HG03066 (cell line): ENCODE data around the gene SRGAP3.

Experiments used
- ATAC-seq: cut with Tn5 transposase; IDR thresholded peaks from one replicate; pipeline ENCODE4 v1.9.1; 2021; ENCODE audit warnings: low read depth; ENCODE audit not compliant: unreplicated experiment

SRGAP3 gene

DNA sequence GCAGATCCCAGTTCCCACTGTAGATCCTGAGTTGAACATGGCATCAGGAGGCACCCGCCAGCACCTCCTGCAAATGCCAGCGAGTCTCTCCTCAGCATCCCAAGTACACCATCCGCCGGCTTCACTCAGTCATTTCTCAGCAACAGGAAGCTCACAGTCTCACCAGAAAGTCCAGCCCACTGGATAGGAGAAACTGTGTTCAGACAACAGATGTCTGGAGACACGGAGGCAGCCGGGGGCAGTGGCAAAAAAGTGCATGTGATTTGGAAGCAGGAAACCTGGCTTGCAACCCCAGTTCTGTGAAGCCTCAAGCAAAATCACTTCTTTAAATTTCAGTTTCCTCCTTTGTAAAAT, 68.7 kb downstream of the SRGAP3 start:
- ATAC-seq = no peak

DNA sequence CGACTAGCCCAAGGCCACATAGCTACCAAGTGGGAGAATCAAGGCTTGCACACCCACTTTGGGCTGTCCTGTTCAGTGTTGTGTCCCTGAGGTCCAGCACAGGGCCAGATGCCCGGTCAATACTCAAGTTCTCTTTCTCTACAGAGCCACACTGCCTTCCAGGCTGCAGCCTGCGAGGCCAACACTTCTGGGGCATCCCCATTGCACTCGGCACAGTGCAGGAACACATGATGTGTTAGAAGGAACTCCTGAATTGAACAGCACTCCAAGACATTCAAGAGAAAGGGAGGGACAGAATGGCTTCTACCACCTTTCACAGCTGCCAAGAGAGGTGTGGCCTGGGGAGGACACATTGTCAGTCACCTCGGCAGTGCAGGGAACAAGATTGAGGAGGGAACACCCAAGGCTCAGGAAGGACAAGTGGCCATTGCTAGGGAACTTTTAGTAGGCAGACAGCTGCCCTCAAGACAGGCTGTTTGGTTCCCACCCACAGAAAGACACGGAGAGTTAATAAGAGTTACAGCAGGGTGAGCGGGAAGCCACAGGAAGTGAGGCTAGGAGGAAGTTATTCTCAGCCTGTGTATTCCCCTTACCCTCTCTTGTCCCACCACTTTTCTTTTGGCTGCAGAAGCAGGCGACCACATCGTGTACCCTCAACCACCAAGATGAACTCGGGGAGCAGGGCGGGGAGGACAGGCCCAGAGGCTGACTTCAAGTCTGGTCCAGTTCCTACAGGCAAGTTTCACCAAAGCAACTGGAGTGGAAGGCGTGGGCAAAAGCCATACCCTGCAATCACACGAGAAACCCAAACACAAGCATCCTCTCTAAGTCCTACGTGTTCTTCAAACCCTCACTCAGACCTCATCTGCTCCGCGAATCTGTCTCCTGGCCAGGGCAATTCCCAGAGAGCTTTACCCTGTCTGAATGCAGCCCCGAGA, 69.4 kb downstream of the SRGAP3 start:
- ATAC-seq = no peak

DNA sequence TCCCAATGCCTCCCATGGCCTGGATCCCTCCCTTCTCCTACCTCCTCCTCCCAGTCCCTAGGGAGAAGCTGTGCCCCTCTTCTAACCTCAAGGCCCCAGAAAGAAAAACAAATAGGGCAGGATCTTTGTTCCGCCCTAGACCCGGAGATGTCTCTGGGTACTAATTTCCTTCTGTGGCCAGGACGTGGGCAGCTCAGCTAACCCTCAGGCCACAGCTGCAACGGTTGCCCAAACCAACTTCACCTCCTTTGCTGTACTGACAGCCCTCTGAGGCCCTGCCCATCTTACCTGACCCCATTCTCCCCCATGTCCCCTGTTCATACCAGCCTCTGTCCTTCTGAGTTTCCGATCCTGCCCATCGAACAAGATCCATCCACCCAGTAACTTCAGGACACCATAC, 70.7 kb downstream of the SRGAP3 start:
- ATAC-seq = no peak

DNA sequence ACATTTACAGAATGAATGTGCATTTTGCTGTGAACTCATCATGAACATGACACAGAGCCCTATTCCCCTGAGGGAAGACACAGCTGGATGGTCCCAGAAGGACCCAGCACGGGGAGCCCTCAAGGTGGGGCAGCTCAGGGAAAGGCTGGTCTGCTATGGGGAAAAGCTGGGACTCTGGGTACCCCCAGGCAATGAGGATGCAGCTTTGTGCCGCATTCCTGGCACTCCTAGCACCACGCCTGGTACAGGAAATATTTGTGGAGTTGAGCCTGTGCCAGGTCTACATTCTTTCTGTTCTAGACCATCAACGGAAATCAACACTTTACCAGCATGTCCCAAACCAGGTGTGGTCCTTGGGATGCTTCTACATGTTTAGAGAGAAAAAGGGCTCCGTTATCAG, 74.0 kb downstream of the SRGAP3 start:
- no peak for ATAC-seq

DNA sequence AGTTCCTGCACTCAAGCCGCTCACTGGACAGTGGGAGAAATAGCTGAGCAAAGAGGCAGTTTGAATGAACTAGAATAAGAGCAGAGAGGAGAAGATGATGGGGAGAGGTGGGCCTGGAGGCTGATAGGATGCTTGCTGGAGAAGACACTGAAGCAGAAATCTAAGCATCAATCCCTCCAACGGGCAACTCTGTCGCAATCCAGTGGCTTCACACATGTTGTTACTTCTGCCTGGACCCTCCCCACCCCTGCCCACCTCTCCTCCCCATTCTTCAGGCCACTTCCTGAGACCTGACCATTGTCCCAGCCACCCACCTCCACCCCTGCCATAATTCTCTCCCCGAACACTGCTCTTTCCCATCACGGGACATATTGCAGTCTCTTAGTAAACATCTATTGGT, 76.0 kb downstream of the SRGAP3 start:
- ATAC-seq = no peak

DNA sequence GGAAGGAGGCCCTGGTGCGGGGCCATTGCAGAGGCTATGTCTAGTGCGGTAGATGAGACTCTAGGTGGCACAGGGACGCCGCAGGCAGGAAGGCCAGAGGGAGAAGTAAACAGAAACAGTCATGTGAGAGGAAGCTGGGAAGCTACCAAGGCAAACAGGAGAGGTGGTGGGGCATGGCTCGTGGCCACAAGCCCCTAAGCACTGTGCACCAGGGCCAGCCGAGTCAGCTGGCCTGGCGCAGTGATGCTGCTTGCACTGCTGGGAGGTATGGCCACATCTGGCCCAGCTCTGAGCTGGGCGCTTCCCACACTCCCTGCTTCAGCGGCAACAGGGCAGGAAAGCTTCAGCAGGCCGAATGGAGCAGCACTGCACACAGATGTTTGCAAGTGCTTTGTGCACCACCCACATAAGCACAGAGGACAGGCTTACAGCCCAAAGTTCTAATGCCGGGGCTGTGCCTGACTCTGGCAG, 76.6 kb downstream of the SRGAP3 start:
- no peak for ATAC-seq

DNA sequence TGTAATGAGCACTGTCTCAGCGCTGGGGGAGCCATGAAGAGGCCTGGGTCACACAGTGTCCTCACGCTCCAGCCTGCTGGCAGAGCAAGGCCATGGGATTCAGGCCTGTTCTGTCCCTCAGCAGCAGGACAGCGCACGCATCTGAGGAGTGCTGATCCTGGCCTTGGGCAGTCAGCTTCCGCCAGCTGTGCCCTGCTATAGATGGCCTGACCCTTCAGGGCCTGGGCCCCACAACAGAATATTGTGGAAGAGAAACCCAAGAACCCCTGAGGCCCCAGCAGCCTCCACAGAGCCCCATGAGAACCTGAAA, 78.6 kb downstream of the SRGAP3 start:
- no peak for ATAC-seq

DNA sequence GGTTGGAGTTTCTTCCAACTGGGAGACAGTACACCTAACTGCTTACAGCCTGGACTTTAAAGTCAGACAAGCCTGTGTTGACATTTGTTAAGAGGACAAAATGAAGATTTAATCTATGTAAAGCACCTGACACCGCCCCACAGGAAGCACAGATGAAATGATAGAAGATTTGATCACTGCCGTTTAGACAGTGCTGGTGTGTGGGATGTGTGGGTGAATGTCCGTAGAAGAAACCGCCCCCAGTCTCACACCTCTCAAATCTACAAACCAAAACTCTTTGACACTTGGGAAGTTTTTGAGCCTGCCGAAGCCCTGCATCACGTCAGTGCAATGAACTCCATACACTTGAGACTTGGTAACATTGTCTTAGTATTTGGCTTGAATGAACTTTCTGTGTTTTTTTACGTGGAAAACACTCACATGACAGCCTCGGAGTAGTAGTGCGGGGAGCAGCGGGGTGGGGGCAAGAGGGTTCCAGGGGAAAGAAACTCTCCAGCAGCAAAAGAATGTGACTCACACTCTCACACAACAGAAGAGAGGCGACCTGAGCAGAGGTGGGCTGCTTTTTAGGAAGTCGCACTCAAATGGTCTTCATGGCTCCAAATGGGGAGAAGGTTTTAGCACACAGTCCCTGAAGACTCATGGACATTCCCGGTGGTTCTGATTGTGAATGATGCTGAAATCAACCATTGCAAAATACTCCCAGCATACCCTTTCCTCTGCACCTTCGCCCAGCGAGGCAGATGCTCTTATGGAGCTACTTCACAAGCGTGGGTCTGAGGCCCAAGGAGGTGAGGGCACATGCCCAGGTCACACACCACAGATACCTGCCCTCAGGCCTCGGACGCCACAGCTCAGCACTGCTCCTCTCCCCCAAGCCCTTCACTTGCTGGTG, 79.2 kb downstream of the SRGAP3 start:
- no peak for ATAC-seq

DNA sequence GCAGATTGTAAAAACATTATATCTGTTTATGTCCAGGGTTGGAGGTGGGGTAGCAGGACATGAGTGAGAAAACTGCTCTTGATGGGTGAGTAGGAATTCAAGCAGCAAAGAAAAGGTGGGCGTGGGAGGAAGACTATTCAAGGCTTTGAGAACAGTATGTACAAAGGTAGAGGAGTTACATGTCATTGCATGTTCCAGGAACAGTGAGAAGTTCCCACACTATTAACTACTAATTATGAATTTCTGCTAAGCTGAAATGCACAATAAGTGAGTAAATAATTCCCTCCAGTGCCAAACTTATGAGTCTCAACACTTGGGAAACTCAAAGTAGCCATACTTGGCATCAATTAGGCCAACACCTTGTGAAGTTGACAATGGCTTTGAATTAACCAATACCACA, 80.1 kb downstream of the SRGAP3 start:
- ATAC-seq = no peak

DNA sequence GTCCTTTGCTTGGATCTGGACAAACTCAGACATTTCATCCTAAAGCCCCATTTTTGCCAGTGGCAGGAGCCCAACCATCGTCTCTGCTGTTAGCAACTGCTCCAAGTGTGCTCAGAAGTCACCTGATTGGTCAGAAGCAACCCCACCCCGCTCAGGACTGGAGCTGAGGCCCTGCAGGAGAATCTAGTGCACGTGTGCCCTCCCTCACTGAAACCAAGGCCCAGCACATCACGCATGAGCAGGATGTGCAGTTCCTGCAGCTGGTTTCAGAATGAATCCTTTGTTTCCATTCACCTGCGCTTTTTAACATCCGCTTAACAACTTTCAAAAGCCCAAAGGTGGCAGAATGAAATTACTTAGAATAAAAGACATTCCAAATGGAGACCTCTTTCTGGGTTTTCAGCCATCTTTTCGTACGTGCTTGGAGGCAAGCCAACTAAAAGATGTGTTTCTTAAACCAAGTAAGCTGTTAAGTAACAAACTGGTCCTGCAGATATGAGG, 81.2 kb downstream of the SRGAP3 start:
- ATAC-seq = peak; percentile 97

DNA sequence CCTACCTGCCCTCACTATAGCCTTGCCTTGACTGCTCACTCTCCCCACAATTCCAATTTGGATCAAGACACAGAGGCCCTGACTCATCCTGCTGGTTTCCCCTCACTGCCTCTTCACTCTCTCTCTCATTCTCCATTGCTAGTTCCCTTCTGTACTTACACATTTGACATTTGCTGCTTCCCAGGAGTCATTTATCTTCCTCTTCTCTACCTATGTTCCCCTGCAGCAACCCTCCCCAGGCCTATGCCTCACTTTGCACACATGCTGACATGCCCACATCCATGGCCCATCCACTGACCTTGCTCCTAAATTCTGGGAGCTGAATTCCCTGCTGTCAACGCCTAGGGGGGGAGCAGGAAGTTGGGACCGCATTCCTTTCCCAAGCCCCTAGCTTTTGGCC, 82.2 kb downstream of the SRGAP3 start:
- ATAC-seq = no peak

DNA sequence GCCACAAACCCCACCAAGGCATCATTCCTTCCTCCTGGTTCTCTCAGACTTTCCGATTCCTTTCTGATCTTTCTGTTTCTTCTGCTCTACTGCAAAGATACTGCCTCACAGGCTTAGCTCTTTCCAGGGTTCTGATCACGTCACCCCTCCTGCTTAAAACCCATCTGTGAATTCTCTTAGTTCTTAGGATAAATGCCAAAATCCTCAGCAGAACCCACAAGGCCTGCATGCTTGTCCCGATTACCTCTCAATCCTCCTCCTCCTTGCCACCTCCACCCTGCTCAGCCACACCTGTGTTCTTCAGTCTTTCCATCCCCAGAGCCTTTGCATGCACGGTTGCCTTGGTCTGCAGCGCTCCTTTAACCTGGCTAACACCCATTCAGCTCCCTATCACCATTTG, 84.0 kb downstream of the SRGAP3 start:
- ATAC-seq = no peak

DNA sequence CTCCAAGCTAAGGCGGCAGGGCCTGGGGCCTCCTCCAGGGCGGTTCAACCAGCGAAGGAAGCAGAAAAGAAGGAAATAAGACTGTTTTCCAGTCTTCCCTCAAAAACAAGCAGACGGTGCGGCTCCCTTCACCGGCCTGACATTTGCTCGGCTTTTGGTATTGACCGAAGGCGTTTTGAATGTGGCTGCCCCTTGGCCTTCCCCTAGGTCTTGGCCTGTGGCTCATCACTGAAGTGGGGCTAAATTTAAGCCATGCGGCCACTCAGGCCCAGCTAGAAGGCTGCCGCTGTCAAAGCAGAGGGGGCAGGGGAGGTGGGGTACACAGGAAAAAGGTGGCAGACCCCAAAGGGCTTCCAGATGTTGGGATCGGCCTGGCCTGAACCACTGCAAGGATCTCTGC, 86.2 kb downstream of the SRGAP3 start:
- ATAC-seq = no peak

DNA sequence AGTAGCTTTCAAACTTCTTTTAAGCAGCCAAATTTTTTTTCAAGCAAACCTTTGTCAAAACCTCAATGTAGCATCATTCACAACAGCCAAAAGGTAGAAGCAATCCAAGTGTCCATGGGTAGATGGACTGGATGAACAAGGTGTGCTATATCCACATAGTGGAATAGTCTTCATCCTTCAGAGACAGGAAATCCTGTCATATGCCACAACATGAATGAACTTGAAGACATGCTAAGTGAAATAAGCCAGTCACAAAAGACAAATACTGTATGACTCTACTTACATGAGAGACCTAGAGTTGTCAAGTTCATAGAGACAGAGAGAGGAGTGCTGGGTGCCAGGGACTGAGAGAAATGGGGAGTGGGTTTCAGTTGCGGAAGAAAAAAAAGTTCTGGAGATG, 87.6 kb downstream of the SRGAP3 start:
- ATAC-seq = no peak

DNA sequence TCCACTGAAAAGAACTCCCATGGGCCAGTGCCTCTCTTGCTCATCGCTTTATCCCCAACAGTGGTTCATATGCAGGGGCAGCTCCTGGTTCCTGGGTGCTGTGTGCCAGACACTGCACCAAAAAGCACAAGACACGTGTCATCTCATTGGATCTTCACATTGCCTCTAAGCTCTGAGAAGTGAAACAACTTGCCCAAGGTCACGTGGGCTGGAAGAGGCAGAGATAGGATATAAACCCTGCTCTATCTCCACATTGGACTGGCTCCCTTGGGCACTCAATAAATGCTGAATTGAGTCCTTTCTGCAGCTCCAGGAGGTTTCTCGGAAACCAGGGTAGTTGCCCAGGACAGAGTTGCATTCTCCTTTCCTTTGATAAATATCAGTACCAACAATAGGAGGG, 88.1 kb downstream of the SRGAP3 start:
- no peak for ATAC-seq

DNA sequence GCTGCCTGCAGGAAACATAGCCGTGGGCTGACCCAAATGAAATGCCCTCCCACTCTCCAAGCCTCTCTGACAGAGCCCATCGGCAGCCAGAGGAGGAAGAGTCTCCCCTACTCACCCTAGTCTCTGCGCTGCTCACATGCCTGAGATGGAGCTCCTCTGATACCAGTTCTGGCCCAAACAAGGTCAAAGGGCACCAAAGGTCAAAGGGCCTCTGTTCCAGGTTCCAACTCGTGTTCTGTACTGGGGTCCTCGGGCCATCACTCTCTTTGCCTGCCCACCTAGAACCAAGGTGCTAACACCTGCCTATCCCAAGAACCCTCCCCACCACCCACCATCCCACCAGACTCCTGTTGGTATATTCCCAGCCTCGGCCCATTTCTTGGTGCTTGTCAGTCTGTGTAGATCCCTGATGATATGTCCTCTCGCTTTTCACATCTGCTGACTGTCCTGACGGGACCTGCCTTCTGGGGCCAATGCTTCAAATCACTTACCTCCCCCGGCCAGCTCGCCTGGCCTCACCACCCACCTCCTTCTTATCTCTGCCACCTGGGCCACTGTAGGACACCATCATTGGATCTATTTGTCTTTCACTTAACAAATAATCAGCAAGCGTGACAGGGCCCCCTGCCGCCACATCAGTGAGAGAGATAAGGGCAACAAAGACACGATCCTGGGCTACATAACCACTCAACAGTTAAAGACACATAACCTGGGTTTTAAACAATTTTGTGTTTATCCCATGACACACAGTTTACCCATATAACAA, 90.4 kb downstream of the SRGAP3 start:
- no peak for ATAC-seq

DNA sequence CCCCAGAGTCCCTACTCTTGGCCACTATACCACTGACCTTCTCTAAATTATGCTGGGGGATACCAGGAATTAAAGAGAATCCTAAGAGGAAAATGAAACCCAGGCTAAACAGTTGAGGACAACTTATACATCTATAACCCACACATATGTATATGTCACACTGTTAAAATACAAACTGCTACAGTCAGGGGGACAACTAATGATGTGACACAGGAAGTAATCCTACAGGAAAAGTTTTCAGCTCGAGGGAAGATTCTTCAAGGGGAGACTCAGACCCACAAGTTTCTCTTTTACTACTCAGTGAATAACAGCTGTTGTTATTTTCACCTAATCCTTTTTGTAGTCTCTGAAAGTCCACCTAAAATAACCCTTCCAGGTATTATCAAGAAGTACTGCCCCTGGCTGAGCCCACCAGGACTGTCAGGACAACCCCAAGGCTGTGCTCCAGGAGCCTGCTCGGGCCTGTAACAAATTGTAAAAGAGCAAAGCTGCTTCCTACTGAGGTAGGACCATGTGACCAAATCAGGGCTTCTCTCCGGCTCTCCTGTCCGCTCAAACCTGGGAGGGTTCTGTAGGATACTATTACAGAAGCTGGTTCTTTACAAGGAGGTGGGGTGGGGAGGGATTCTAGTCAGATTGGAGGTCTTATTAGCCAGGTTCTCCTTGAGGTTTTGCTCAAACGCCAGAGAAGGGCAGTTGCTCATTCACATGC, 91.6 kb downstream of the SRGAP3 start:
- ATAC-seq = no peak

DNA sequence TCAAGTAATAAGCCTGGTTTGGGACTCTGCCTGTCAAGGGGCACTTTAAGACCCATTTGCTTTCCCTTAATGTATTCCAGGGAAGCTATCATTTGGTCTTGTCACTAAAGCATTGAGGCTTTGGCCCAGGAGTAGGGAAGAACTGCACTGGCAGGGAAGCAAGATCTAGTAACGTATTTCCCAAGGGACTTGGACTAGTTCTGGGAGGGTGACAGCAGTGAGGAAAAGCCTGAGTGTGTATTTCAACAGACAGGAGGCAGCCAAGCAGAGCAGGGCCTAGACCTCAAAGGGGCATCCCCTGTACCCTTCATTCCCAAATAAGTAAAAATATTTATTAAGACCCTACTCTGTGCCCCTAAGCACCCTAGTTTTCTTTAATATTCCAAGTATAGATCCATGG, 92.8 kb downstream of the SRGAP3 start:
- ATAC-seq = no peak

DNA sequence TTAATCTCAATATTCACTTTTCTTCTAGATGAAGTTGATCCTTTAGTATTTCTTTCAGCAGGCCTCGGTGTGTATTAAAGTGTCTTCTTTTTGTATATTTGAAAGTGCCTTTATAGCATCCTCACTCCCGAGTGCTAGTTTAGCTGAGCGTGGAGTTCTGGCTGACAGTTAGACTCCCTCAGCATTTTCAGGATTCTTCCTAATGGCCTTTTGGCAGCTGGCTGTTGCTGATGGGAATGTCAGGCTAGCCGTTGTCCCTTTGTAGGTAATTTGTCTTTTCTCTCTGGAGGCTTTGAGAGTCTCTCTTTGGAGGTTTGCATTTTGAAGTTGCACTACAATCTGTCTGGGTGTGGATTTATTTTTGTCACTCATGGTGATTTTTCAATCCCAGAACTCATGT, 94.4 kb downstream of the SRGAP3 start:
- ATAC-seq = no peak

DNA sequence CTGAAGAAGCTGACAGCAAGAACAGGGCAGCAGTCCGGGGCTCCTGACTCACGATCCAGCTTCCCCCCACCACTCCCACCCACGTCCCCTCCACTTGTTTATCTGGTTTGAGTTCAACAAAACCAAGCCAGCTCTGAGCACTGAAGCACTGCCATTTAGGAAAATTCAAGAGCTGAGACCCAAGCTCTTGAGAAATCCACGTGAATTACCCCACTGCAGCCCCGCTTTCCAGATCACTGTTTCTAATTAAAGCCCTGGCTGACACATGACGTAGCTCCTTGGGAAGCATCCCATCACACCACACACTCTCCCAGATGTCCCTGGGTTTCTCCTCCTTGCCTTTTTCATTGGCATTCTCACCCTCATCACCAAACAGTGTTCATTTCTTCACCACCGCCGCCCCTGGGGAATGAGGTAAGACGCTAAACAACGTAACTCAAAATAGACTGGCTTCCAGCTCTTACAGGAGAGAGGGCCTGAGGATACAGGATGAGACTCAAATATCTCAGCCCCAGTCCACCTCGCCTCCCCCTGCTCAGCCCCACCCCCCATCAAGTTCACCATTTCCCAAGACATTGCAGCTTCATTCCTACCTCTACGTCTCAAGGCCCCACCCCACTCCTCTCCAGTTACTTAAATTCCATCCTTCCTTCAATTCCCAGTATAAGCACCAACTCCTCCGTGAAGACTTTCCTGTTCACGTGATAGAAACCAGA, 95.4 kb downstream of the SRGAP3 start:
- no peak for ATAC-seq
